Lung (tissue), 12 donors: ENCODE results near the gene MTHFD2. TPM values are rescaled to one million over a fixed set of nuclear protein-coding genes. Genes with fewer than 3 reads are reported as not detected.

Experiments
- ATAC-seq: fragments of 200-7000 bp; cut with Tn5 transposase; one replicate; pipeline ENCODE4 v1.9.1; 2020; ENCODE audit warnings: moderate number of reproducible peaks; ENCODE audit not compliant: insufficient read depth, low FRiP score
- DNase-seq, 3 donors: peaks; one replicate each; pipeline ENCODE4 v3.0.0-alpha.2; 2013 to 2017
- H3K27ac ChIP-seq, 2 donors: one replicate each; pipeline ENCODE4 v1.5.1; 2013; ENCODE audit warnings: mild to moderate bottlenecking in 2 of 2, moderate library complexity in 2 of 2, control low read depth in 1 of 2, inconsistent platforms in 1 of 2, low read depth in 1 of 2, low read length in 1 of 2
- H3K27me3 ChIP-seq, 3 donors: one replicate each; pipeline ENCODE4 v1.5.1; 2013; ENCODE audit warnings: low read length in 2 of 3; ENCODE audit not compliant: control insufficient read depth in 3 of 3, insufficient read depth in 3 of 3
- H3K36me3 ChIP-seq, 4 donors: one replicate each; pipeline ENCODE4 v1.5.1; 2013; ENCODE audit warnings: low read length in 4 of 4, mild to moderate bottlenecking in 1 of 4, moderate library complexity in 1 of 4; ENCODE audit not compliant: control insufficient read depth in 4 of 4, insufficient read depth in 4 of 4
- H3K4me1 ChIP-seq, 5 donors: one replicate each; pipeline ENCODE4 v1.5.1; 2013; ENCODE audit warnings: low read length in 5 of 5, mild to moderate bottlenecking in 2 of 5, moderate library complexity in 1 of 5; ENCODE audit not compliant: control insufficient read depth in 5 of 5, insufficient read depth in 5 of 5
- H3K4me3 ChIP-seq: one replicate; pipeline ENCODE4 v1.5.1; 2013; ENCODE audit warnings: mild to moderate bottlenecking, control low read depth, moderate library complexity
- H3K9ac ChIP-seq, 2 donors: one replicate each; pipeline ENCODE4 v1.5.1; 2013; ENCODE audit warnings: low read length in 2 of 2, control low read depth in 1 of 2; ENCODE audit not compliant: insufficient read depth in 1 of 2
- H3K9me3 ChIP-seq, 4 donors: one replicate each; pipeline ENCODE4 v1.5.1; 2013; ENCODE audit warnings: low read length in 3 of 4, mild to moderate bottlenecking in 1 of 4, moderate library complexity in 1 of 4; ENCODE audit not compliant: control insufficient read depth in 4 of 4, insufficient read depth in 3 of 4
- WGBS, 2 donors: extraction: QIAGEN DNeasy Blood & Tissue Kit; methylation state at CpG; one replicate each; pipeline ENCODE4 v1.1.7; 2013; 5-methylcytosine and 5-hydroxymethylcytosine counted together
- polyA plus RNA-seq, 2 donors: library from polyadenylated mRNA; stranded (reverse); fragments of 200-250 nt; gene quantifications; one replicate each; pipeline ENCODE4 v1.2.1, GENCODE V29; 2013
- total RNA-seq, 2 donors: library from RNA; depleted of rRNA in 1 of 2; stranded (reverse); fragments of >200 nt in 1 of 2; gene quantifications; one replicate each; pipeline ENCODE4 v1.2.1, GENCODE V29; 2014 to 2021
- TF ChIP-seq, protein P1 (sequence below): IDR thresholded peaks from 2 replicates; pipeline ENCODE4 v1.5.1; 2012; ENCODE audit warnings: mild to moderate bottlenecking; ENCODE audit errors: control extremely low read depth, extremely low read depth
- donor health status: control.
- donor health status: control.
- donor health status: Bipolar disorder and iron deficiency.
- donor health status: healthy.
- donor health status: DM: yes; HTN: yes; CAD: no.

Gene MTHFD2
- total and polyA plus RNA-seq, 4 donors, result 20.9 to 88.1 (median 58.2) TPM

DNA sequence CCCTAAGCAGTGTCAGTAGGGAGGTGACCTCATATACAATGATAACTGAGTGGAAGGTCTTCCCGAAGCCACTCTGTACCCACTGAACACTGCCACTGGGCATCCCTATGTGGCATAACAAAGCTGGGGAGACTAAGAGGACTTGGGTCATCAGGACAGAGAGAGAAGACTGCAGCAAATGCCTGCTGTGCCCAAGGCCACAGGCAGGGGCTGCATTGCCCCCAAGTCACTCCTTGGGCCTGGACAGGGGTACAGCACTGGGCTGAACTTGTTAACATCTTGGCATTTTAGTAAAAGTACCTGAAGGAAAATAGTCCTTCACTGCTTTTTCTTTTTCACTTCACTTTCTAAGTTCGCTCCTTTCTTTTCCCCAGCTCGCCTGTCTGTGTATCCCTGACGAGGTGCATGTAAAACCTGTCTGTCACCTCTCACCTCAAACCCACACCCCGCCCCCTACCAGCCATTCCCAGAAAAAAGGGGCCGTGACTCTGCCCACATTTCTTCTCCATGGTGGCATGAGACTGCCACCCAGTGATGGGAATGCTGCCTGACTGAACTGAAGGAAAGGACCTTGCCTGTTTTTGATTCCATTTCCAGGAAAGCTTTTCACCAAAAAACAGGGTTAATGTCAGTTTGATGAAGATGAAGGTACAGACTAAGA lies 62.9 kb downstream of the MTHFD2 start:
- Histone ChIP-seq H3K9me3 (no peaks in the 10 kb centered on the region), H3K4me1 (no peaks in the 10 kb centered on the region), H3K36me3 (peaks cover 0 to 7% (median 0%) of the 10 kb centered on the region in 4 donors), H3K9ac (no peak overlapping the region), H3K4me3 (no peak overlapping the region), H3K27ac (no peak overlapping the region), H3K27me3 (no peaks in the 10 kb centered on the region)
- no peak for ATAC-seq
- TF ChIP-seq, protein P1, sequence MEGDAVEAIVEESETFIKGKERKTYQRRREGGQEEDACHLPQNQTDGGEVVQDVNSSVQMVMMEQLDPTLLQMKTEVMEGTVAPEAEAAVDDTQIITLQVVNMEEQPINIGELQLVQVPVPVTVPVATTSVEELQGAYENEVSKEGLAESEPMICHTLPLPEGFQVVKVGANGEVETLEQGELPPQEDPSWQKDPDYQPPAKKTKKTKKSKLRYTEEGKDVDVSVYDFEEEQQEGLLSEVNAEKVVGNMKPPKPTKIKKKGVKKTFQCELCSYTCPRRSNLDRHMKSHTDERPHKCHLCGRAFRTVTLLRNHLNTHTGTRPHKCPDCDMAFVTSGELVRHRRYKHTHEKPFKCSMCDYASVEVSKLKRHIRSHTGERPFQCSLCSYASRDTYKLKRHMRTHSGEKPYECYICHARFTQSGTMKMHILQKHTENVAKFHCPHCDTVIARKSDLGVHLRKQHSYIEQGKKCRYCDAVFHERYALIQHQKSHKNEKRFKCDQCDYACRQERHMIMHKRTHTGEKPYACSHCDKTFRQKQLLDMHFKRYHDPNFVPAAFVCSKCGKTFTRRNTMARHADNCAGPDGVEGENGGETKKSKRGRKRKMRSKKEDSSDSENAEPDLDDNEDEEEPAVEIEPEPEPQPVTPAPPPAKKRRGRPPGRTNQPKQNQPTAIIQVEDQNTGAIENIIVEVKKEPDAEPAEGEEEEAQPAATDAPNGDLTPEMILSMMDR, result no peak
- peak; percentile 54 to 62 (median 58) for DNase-seq
- 71 to 76% methylated on average over 6 of the region's 6 CpGs for WGBS, 2 donors

GRCh38 chr2:74262681-74263080 lies 64.3 kb downstream of the MTHFD2 start:
- DNase-seq (no peak), ATAC-seq (no peak)
- Histone ChIP-seq H3K27me3 (no peaks in the 10 kb centered on the region), H3K36me3 (peaks cover 0 to 4% (median 0%) of the 10 kb centered on the region in 4 donors), H3K9ac (no peak overlapping the region), H3K4me3 (no peak overlapping the region), H3K4me1 (peaks cover 0 to 1% (median 0%) of the 10 kb centered on the region in 5 donors), H3K27ac (no peak overlapping the region), H3K9me3 (no peaks in the 10 kb centered on the region)
- WGBS, 2 donors, result 96 to 97% methylated on average over 6 of the region's 6 CpGs
- TF ChIP-seq, protein P1, result no peak

- Histone ChIP-seq H3K9ac (no peak overlapping the region), H3K4me3 (no peak overlapping the region), H3K27me3 (no peaks in the 10 kb centered on the region), H3K36me3 (peaks cover 0 to 4% (median 0%) of the 10 kb centered on the region in 4 donors), H3K9me3 (no peaks in the 10 kb centered on the region), H3K4me1 (peaks cover 0 to 1% (median 0%) of the 10 kb centered on the region in 5 donors), H3K27ac (no peak overlapping the region)
- TF ChIP-seq, protein P1, result no peak
- WGBS, 2 donors, result 43 to 57% methylated on average over 1 of the region's 1 CpG
- no peak for ATAC-seq
- DNase-seq, result no peak
Observed at GRCh38 chr2:74264281-74264680, 65.9 kb downstream of the MTHFD2 start.

DNA sequence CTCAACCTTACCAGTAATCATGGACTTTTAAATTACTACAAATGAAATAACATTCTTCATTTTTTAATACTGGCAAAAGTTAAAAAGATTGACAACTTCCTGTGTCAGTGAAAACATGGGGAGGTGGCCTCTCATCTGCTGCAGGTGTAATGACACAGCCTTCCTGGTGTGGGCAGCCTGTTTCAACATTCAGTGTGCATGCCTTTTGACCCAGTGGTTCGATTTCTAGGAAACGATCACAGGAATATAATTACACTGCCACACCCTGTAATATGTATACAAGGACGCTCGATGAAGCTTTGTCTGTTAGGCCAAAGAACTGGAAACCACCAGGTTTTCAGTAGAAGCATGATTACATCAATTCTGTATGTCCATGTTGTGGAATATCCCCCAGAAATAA lies 68.7 kb downstream of the MTHFD2 start:
- TF ChIP-seq, protein P1, result peak; percentile 26
- Histone ChIP-seq H3K4me1 (peaks cover 0 to 1% (median 0%) of the 10 kb centered on the region in 5 donors), H3K4me3 (no peak overlapping the region), H3K27ac (no peak overlapping the region), H3K27me3 (no peaks in the 10 kb centered on the region), H3K9ac (no peak overlapping the region), H3K9me3 (no peaks in the 10 kb centered on the region), H3K36me3 (peaks cover 0 to 4% (median 0%) of the 10 kb centered on the region in 4 donors)
- WGBS, 2 donors, result 26 to 36% methylated on average over 4 of the region's 4 CpGs
- ATAC-seq (no peak), DNase-seq (peak in 1 of 3 donors; percentile 12)
